Activated CD4-positive, alpha-beta T cell treated with anti-CD3 and anti-CD28 coated beads, Interleukin-2, amount 50 U/mL, for 1 hour (primary cell): ENCODE results near the gene PTPRD.
"Not testable (repeated sequence)": the region's sequence is repeated elsewhere in the genome, so short reads cannot be mapped to it uniquely, and the experiment has no call there.

Experiments used
- DNase-seq: peaks from one replicate; pipeline ENCODE4 v3.0.0-alpha.2; 2020

PTPRD gene

DNA sequence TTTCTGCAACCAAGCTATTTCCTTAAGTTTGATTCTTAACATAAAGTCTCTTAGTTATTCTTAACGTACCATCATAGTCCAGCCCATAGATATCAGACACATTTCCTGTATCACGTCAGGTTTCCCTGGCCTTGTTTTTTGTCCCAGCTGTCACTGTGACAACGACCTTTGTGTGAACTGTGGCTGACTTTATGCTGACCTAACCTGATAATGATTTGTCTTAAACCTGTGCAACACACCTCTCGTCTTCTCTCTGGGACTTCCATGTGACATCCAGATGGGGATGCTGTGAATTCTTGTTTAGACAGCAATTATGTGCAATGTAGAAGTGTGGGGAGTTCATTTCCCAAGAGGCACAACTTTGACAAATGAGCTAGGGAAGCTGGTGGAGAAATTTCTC, 662.8 kb downstream of the PTPRD start:
- DNase-seq, result no peak

DNA sequence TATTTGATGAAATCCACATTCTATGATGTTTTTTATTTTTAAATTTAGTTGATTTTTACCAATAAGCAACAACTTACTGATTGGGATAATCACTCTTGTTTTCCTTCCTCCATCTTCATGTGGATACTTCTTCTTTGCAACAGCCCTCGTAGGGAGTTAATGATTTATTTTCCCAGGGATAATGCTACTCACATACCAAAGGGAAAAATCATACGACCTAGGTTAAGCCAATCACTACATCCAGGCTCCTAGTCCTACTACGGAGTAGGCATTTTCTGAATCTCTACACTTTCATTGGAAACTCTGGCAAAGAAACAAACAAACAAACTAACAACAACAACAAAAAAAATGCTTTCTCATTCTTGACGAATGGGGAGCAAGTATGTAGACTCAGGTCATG, 663.4 kb downstream of the PTPRD start:
- no peak for DNase-seq

DNA sequence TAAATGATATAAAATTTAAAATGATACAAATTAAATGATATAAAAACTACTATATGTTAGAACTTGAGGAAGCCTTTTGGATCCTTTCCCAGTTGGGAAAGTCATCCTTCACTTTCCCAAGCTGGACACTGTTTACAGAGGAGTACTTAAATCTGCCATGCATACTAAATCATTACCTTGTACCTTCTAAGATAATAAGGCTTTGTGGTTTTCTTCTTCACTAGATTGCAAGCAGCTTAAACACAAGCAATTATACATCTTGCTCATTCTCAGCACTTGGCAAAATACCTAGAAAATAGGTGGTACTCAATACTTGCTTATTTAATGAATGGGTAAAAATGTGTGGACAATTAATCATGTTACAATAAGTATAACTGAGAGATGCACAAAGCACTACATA, 666.8 kb downstream of the PTPRD start:
- no peak for DNase-seq

DNA sequence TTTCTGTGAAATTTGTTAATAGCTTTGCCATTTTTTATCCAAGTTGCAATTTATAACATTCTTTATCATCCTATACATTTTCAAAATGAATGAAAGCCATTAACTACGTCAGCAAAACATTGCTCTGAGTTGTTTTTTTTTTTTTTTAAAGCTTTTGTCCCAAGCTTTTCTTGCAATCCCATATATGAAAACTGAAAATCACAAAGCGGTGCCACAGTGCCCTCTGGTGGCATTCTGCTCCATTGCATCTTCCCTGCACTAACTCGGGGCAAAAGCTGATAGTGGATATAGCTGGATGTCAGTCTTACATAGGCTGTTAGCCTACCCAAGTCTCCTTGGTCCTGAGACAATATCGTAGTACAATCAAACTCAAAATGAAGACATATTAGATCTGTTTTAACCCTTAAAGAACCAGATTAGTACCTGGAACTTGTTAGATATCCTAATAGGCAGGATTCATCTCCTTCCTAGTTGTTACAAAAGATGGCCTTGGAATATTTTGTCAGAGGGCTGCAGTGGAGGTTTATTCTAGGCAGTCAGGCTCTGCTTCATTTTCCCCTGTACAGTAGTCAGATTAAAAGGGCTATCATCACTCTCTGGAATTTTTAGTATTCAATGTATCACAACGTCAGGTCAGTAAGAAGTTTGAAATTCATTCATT, 669.9 kb downstream of the PTPRD start:
- DNase-seq, result peak; percentile 35

DNA sequence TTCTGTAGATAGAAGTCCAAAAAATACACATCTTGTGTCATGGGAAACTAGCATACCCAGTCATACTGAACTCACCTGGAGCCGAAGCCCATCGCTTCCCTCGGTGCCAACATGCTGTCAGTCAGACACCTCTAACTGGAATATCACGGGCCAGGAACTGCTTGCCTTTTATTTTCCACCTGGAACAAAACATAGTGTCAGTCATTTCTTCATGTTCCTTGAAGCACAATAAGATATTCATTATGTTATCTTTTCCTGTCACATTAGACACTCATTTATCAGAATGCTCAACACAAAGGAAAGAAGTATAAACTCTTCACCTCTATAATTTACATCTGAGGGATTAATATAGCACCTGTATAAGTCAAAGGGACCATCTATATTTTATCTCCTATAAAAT, 674.4 kb downstream of the PTPRD start:
- no peak for DNase-seq

DNA sequence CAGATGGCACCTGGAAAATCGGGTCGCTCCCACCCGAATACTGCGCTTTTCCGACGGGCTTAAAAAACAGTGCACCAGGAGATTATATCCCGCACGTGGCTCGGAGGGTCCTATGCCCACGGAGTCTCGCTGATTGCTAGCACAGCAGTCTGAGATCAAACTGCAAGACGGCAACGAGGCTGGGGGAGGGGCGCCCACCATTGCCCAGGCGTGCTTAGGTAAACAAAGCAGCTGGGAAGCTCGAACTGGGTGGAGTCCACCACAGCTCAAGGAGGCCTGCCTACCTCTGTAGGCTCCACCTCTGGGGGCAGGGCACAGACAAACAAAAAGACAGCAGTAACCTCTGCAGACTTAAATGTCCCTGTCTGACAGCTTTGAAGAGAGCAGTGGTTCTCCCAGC, 681.3 kb downstream of the PTPRD start:
- not testable (repeated sequence) for DNase-seq

DNA sequence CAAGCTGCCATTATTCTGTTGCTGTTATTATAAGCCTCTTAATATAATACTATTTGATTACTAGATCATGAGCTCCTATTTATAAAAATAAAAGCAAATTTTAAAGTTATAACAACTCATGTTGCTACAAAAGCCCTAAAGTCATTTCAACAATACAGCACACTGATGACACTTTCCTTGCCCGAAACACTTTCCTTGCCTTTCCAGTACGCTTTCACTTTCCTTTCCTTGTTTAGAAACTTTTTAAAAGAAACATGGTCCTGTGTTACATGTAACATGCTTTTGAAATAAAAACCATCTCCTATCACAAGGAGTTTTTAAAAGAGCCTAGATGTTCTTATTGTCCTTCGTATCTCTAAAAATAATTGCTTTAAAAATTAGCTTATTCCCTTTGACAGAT, 688.4 kb downstream of the PTPRD start:
- DNase-seq, result no peak

DNA sequence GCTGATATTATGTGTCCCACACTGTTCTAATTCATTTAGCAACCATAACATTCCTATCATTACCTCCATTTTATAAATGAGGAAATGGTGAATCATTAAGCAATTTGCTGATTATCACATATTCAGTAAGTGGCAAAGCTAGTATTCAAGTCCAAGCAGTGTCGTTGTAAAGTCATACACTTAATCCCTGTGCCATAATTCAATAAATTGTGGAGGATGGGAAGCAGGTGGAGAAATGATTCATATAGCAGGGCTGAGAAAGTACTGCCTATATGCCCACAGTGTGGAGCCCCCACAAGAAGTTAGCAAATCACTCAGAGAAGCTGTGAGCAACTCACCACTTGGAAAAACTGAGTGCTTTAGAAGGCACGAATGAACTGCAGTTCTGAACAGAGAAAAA, 691.0 kb downstream of the PTPRD start:
- no peak for DNase-seq

DNA sequence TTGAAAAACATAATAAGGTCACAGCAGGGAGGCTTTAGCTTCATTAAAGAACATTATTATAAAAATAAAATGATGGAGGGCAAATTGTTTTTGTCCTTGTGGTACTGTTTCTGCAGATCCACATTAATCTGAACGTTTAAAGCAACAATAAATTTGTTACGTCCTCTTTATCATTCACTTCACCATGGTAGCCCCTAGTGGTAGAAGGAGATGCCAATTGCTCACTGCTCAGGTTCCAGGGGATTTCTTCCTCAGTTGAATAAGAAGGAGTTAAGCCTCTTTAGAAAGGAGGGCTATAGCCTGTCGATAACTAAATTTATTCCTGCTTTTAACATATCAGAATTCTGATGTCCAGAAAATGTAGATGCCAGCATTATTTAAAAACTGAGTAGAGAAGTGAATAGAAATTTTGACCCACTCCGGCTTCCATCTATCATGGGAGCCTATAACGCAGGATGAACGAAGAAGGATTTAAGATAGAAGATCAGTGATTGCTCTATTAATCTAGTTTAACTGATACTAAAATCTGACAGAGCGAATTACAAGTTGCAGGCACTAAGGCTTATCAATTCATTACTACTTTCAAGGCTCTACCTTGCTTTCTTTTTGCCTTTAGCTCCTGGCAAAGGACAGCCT, 692.3 kb downstream of the PTPRD start:
- DNase-seq, result no peak

DNA sequence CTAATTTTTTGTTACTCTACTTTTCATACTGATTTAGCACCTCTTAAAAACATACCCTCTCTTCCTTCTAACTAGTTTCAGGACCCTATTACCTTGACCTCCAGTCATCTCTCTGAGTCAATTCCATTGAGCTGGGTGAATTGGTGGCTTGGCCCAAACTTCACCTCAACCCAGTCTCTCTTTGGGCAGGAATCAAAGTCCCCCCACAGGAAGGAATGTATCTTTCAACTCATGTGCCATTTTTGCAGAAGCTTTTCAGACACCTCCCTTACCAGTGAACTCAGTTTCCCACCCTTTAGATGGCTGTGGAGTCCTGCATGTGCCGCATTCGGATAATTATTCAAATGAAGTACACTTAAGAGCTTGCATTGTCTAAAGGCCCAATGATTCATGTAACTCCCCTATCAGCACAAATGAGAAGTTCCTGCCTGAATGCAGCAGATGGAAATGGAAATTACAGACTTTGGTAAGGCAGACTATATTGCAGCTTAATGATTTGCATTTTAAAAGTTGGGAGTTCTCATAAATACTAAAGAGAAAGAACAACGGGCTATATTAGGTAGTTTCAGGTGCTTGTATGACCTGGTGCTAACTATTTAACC, 693.5 kb downstream of the PTPRD start:
- DNase-seq, result no peak

DNA sequence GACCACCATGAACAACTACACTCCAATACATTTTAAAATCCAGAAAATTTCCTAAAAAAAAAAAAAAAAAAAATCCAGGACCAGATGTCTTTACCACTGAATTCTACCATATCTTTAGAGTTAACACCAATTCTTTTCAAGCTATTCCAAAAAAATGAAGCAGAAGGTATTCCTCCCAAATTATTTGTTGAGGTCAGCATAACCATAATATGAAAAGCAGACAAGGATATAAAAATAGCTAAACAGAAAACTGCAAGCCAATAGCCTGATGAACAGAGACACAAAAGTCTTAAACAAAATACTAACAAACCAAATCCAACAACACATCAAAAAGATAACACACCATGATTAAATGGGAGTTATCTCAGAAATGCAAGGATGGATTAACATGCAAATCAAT, 695.4 kb downstream of the PTPRD start:
- DNase-seq, result no peak

DNA sequence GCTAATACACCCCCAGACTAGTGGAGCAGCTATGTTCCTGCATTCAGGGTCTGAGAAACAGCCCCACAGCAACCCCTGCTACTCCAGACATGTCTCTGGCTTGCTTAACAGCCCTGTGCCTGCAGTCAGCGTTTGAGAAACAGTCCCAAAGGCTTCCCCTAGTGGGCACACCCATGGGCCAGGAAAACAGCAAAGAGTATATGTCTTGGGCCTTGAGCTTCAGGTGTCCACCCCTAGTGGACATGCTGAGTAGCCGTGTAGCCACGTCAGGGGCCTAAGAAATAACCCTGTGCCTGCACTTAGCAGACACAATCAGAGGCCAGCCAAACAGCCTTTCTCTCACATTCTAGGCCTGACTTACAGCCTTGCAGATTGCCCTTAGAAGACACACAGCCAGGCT, 698.6 kb downstream of the PTPRD start:
- DNase-seq, result no peak

DNA sequence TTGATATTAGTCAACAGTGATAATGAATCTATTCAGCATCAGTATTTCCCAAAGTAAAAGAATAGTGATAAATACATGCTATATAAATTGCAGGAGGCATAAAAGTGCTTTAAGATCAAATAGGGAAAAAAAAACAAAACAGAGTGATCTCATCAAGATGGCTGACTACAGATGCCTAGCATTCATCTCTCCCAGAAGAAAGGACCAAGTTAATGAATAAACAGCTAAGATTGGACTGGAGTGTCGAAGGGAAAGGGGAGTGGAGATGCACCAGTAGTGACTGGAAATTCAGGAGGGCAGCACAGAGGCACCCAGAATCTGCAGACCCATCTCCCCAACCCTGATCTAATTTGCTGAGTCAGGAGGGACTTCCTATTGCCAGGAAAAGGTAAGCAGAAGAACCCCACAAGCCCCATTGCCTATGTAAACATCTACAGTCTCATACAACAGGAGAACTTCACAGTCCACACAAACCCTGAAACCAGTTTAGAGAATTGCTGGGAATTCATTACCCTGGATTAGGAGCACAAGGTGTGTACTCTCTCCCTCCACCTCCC, 699.4 kb downstream of the PTPRD start:
- DNase-seq, result no peak

DNA sequence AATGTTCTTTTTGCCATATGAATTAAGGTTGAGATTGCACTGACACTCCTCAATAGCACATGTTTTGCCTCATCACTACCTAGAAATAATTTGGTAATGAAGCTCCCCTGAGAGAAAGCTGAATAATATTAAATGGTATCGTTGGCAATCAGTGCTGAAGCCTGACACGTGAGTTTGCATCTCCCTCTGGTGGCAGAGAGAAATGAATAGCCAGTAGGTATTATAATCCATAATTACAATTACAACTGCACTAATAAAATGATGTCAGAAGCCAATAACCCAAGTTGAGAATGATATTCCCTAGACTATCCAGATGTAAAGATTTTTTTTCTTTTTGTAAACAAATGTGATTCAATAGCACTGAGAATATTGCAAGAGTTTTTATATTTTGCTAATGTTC, 700.3 kb downstream of the PTPRD start:
- no peak for DNase-seq

DNA sequence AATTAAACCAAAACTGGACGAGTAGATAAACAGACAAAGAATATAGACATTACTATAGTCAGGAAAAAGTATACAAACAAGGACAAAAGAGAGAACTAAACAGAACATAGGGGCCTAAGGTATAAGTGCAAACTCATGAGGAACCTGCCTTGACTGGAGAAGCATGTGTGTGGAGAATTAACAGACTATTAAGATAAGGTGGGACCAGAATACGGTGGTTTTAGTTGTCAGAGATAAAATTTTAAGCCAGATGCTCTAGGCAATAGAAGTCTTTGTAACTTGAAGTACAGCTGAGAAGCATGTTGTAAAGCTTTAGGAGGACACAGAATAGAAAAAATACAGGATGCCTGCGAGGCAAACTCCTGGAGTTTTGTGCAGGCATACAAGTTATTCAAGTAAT, 707.1 kb downstream of the PTPRD start:
- no peak for DNase-seq

DNA sequence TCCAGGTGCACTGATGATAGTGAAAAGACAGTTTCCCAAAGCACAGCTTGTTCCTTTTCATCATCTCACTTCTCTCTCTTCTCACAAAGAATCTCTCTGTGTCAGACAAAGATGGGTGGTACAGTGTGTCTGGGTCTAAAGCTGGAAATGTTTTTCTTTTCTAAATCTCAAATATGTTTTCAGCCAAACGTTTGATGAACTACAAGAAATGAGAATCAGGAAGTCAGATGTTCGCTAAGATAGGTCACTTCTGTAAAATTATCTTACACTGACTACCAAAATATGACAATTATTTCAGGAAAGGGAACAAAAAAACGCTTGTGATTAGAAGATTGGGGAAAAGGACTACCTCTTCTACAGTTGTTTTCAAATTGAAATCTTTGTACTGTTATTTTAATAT, 708.8 kb downstream of the PTPRD start:
- no peak for DNase-seq

DNA sequence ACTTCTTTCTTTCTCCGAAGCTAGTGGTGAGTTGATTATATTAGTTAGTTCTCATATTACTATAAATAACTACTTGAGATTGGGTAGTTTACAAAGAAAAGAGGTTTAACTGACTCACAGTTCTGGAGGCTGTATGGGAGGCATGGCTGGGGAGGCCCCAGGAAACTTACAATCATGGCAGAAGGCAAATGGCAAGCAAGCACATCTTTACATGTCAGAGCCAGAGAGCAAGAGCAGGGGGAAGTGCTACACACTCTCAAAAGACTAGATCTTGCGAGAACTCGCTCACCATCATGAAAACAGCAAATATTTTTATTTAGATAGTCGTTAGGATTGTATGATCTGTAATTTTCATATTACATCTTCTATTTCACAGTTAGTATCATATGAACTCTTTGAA, 711.2 kb downstream of the PTPRD start:
- DNase-seq, result no peak

DNA sequence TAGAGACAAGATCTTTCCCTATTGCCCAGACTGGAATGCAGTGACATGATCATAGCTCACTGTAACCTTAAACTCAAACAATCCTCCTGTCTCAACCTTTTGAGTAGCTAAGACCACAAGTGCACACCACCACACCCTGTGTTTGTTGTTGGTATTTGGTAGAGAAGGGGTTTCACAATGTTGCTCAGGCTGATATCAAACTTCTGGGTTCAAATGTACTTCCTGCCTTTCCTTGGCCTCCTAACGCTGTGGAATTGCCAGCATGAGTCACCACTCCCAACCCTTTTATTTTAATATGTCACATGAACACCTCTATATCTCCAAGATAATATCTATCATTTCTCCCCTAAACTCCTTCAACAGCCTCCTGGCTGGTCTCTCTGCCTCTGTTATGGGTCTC, 719.0 kb downstream of the PTPRD start:
- no peak for DNase-seq

DNA sequence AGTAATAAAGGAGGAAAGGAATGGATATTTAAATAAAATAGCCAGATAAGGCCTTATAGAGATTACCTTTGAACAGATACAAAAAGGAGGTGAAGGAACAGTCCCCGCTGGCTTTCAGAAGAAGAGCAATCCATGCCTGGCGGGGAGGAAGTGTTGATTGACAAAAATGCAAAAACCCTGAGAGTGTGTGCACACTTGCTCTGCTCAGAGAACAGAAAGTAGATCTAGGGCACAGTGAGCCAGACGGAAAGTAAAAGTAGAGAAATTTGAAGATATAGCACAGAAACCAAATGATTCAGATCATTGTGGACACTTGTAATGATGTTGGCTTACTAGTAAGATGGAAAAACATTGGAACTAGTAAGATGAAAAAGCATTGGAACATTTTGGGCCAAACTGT, 720.6 kb downstream of the PTPRD start:
- no peak for DNase-seq

DNA sequence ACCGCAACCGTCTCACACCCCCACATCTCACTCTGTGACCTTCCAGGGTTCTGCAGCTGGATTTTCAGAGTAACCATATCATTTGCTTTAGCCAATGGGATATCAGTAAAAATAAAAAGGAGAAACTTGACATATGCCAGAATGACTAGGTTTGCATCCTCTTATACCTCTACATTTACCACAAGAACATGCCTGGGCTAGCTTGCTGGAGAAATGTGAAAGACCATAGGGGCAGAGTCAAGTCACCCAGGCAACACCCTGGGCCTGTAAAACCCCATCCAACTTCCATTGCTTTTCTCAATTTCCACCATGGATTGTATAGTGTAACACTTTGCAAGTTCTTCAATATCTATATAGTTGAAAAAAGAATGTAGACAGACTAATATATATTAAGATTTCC, 731.1 kb downstream of the PTPRD start:
- no peak for DNase-seq

DNA sequence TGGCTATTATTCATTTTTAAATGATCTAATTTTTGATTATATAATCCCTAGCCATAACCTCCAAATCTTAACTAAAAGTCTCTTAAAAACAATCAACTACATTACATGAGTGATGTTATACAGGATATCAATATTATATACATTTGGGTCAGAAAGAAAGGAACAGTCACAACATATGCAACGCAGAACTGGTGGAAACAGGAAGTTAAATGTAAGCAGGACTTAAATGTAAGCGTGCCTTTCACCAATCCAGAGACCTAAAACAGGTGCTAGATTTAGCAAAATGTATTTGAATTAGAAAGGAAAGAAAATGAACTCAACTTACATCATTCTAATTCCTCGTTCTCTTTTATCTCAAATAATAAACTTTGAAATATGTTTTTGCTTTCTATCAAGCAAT, 738.5 kb downstream of the PTPRD start:
- no peak for DNase-seq

DNA sequence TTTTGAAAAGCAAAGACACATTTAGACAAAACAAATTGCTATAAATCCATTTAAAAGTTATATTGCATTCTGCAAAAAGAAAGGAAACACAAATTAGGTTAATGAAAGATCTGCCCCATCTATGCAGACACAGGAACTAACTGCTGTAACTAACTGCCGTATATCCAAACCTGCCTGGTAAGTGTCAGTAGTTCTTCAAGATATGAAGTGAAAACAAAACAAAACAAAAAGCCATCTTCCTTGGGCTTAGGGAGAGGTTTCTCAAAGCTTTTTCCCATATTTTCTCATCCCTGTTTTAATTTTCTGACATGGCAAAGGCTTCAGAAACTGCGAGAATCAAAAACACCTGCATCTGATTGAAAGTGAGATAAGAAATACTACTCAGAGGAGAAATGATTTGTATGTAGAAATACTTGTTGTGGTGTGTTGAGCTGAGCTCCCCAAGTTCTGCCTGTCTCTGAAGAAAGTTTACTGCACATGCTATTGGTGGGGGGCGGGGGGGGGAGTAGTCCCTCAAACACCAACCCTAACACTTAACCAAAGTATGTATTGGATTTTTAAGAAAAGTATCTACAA, 750.5 kb downstream of the PTPRD start:
- no peak for DNase-seq

DNA sequence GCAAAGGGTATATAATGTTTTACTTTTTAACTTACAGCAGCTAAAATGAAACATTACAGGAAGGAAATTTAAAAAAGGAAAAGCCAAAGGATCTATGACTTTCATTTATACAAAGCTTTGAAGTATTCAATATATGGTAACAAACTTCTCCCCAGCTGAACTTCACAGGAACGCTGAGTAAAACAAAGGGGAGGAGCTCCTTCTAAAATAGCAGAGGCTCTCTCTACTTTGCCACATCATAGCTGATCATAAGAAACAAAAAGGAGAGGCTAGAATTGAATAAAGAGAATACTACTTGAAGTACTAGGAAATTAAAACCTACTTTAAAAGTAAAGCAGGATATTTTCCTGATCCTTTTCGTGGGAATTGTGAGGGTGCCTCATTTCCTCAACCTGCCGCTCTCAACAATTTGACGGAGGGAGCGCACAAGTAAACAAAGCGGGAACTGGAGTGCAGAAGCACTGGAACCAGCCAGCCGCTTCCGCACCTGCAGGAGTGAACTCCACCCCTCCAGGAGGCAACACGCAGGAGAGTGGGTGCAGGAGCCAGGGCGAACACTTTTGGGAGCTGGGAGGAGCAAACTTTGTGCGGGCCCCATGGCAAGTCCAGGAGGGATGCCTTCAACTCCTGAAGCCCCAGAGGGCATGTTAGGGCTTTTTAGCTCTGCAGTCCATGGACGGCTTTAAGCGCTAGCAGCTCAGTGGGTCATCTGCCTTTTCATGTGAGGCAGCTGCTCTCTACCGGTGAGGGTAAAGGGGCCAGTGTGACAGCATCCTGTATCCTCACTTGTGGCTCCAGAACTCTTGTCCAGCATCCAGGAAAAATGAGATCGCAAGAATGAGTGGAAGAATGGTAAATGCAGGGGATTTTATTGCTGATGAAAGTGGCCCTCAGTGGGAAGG, 757.4 kb downstream of the PTPRD start:
- DNase-seq, result no peak
